Measurements from ENCODE around the gene DEFB128.

The DEFB128 gene

GRCh38 chr20:189611-190010 lies at the start of gene DEFB128:
TSS of gene DEFB128 (minus strand) at chr20:189711. CDS start at chr20:189623, 88 bp downstream.
- H3K4me3 ChIP-seq (ENCODE audit: low read depth, low read length): no peak within 1 kb of the TSS
- TF ChIP-seq MYC (IDR thresholded peaks at IDR 0.05; ENCODE audit: low read depth, low read length) (no peak), MAX (IDR thresholded peaks at IDR 0.05; ENCODE audit: low read depth, low read length) (no peak), CTCF (IDR thresholded peaks at IDR 0.05; ENCODE audit: low read depth, low read length) (no peak), POLR2A (IDR thresholded peaks at IDR 0.05; ENCODE audit: extremely low read depth, insufficient read length) (no peak)
- no peak for DNase-seq (ENCODE audit: low read depth)

- TF ChIP-seq POLR2A (IDR thresholded peaks at IDR 0.05; ENCODE audit: extremely low read depth, insufficient read length) (no peak), MYC (IDR thresholded peaks at IDR 0.05; ENCODE audit: low read depth, low read length) (no peak), MAX (IDR thresholded peaks at IDR 0.05; ENCODE audit: low read depth, low read length) (no peak), CTCF (IDR thresholded peaks at IDR 0.05; ENCODE audit: low read depth, low read length) (no peak)
- peak; percentile 44 for DNase-seq (ENCODE audit: low read depth)
- peak overlapping the region; percentile 22 for H3K4me3 ChIP-seq (ENCODE audit: low read depth, low read length)
Measured at GRCh38 chr20:237929-238328, 48.4 kb upstream of the DEFB128 start.

GRCh38 chr20:237489-237888 lies 48.0 kb upstream of the DEFB128 start:
- DNase-seq (ENCODE audit: low read depth): peak; percentile 87
- peak overlapping the region; percentile 22 for H3K4me3 ChIP-seq (ENCODE audit: low read depth, low read length)
- no peak for TF ChIP-seq CTCF (IDR thresholded peaks at IDR 0.05; ENCODE audit: low read depth, low read length)
- no peak for TF ChIP-seq MAX (IDR thresholded peaks at IDR 0.05; ENCODE audit: low read depth, low read length)
- no peak for TF ChIP-seq POLR2A (IDR thresholded peaks at IDR 0.05; ENCODE audit: extremely low read depth, insufficient read length)
- TF ChIP-seq MYC (IDR thresholded peaks at IDR 0.05; ENCODE audit: low read depth, low read length): no peak

- H3K4me3 ChIP-seq (ENCODE audit: low read depth, low read length): no peak overlapping the region
- no peak for TF ChIP-seq CTCF (IDR thresholded peaks at IDR 0.05; ENCODE audit: low read depth, low read length)
- no peak for TF ChIP-seq MAX (IDR thresholded peaks at IDR 0.05; ENCODE audit: low read depth, low read length)
- TF ChIP-seq MYC (IDR thresholded peaks at IDR 0.05; ENCODE audit: low read depth, low read length): no peak
- no peak for TF ChIP-seq POLR2A (IDR thresholded peaks at IDR 0.05; ENCODE audit: extremely low read depth, insufficient read length)
- DNase-seq (ENCODE audit: low read depth): peak; percentile 36
Measured at GRCh38 chr20:235891-236290, 46.4 kb upstream of the DEFB128 start.

GRCh38 chr20:227439-228105 lies 38.1 kb upstream of the DEFB128 start:
- H3K4me3 ChIP-seq (ENCODE audit: low read depth, low read length): no peak overlapping the region
- DNase-seq (ENCODE audit: low read depth): peak; percentile 53
- TF ChIP-seq MYC (IDR thresholded peaks at IDR 0.05; ENCODE audit: low read depth, low read length): no peak
- no peak for TF ChIP-seq CTCF (IDR thresholded peaks at IDR 0.05; ENCODE audit: low read depth, low read length)
- TF ChIP-seq POLR2A (IDR thresholded peaks at IDR 0.05; ENCODE audit: extremely low read depth, insufficient read length): no peak
- no peak for TF ChIP-seq MAX (IDR thresholded peaks at IDR 0.05; ENCODE audit: low read depth, low read length)
